Duodenal mucosa (tissue), 2 donors: Measurements from ENCODE around the gene SGTB.

Source experiments
- H3K27ac ChIP-seq: one replicate; pipeline ENCODE4 v1.7.0; 2013; ENCODE audit warnings: low read depth, low read length
- H3K27me3 ChIP-seq, 2 donors: one replicate each; pipeline ENCODE4 v1.7.0; 2013; ENCODE audit warnings: low read length in 2 of 2, control low read depth in 1 of 2; ENCODE audit not compliant: insufficient read depth in 2 of 2, control insufficient read depth in 1 of 2
- H3K36me3 ChIP-seq, 2 donors: one replicate each; pipeline ENCODE4 v1.7.0; 2013; ENCODE audit warnings: low read length in 2 of 2, control low read depth in 1 of 2; ENCODE audit not compliant: insufficient read depth in 2 of 2, control insufficient read depth in 1 of 2
- H3K4me1 ChIP-seq, 2 donors: one replicate each; pipeline ENCODE4 v1.7.0; 2013; ENCODE audit warnings: low read length in 2 of 2, control low read depth in 1 of 2; ENCODE audit not compliant: insufficient read depth in 2 of 2, control insufficient read depth in 1 of 2
- H3K4me3 ChIP-seq, 2 donors: one replicate each; pipeline ENCODE4 v1.7.0; 2013; ENCODE audit warnings: low read length in 2 of 2, low read depth in 1 of 2
- H3K9ac ChIP-seq, 2 donors: one replicate each; pipeline ENCODE4 v1.7.0; 2013; ENCODE audit warnings: low read length in 2 of 2, low read depth in 1 of 2
- H3K9me3 ChIP-seq, 2 donors: one replicate each; pipeline ENCODE4 v1.7.0; 2013; ENCODE audit warnings: low read length in 2 of 2, control low read depth in 1 of 2; ENCODE audit not compliant: control insufficient read depth in 1 of 2

The SGTB gene

DNA sequence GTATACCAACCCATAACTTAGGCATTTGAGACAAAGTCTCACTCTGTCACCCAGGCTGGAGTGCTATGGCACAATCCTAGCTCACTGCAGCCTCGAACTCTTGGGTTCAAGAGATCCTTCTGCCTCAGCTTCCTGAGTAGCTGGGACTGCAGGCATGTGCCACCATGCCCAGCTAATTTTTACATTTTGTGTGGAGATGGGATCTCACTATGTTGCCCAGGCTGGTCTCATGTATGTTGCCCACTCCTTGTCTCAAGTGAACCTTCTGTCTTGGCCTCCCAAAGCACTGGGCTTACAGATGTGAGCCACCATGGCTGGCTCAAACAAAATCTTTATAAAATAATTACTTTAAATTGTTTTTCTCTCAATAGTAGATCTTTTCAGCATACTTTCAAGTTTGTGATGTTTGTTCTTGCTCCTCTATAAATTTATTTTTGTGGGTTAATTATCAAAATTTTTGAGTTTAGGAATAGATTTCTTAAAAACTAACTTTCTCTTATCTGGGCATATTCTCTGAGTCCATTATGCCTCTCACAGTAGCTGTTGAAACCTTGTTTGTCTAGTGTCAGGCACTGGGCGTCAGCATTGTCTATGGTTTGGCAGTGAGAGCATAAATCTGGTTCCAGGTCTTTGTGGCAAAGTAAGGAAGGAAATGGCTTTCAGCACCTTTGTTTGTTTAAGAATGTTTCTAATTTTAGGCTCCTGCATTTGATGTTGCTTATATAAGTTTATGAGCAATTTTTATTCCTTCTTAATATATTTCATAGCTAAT is 38.8 kb upstream of the SGTB start:
- no peak overlapping the region for H3K27ac ChIP-seq
- H3K9ac ChIP-seq, result no peak overlapping the region
- H3K4me1 ChIP-seq, result no peaks in the 10 kb centered on the region
- no peaks in the 10 kb centered on the region for H3K27me3 ChIP-seq
- no peak overlapping the region for H3K4me3 ChIP-seq
- no peaks in the 10 kb centered on the region for H3K9me3 ChIP-seq
- H3K36me3 ChIP-seq, result no peaks in the 10 kb centered on the region

- H3K36me3 ChIP-seq, result no peaks in the 10 kb centered on the region
- H3K27me3 ChIP-seq, result no peaks in the 10 kb centered on the region
- H3K4me1 ChIP-seq, result no peaks in the 10 kb centered on the region
- no peak overlapping the region for H3K27ac ChIP-seq
- H3K4me3 ChIP-seq, result no peak overlapping the region
- no peaks in the 10 kb centered on the region for H3K9me3 ChIP-seq
- H3K9ac ChIP-seq, result no peak overlapping the region
These were observed 36.7 kb upstream of the SGTB start for GRCh38 chr5:65758546-65759144.

DNA sequence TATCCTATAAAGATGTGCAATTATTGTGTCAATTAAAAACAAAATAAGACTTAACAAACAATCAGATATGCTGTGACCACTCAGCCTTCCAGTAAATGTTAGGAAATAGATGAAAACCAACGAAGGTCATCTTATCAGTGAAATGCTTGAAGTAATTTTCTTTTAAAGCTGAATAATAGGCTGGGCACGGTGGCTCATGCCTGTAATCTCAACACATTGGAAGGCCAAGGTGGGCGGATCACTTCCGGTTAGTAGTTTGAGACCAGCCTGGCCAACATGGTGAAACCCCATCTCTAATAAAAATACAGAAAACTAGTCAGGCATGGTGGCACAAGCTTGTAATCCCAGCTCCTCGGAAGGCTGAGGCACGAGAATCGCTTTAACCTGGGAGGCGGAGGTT is 31.3 kb upstream of the SGTB start:
- Histone ChIP-seq H3K27ac (no peak overlapping the region), H3K4me3 (no peak overlapping the region), H3K36me3 (no peaks in the 10 kb centered on the region), H3K4me1 (no peaks in the 10 kb centered on the region), H3K9me3 (no peaks in the 10 kb centered on the region), H3K9ac (no peak overlapping the region), H3K27me3 (no peaks in the 10 kb centered on the region)

DNA sequence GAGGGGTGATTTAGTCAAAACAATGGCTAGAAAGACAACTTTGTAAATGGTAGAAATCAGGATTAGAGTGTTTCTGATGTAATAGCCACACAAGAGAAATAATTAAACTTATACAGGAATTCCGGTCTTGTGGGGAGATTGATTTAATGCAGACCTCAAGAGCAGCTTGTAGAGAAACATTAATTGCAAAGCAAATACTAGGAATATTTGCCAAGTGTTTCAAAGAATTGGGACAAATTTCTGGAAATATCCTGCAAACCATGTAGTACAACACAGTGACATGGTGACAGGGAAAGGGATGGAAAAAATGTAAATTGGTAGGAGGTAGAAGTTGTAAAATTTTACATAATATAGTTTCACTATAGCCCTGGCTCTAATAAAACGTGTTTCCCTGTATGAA is 29.0 kb upstream of the SGTB start:
- Histone ChIP-seq H3K4me1 (no peaks in the 10 kb centered on the region), H3K4me3 (no peak overlapping the region), H3K9ac (no peak overlapping the region), H3K36me3 (no peaks in the 10 kb centered on the region), H3K27me3 (no peaks in the 10 kb centered on the region), H3K27ac (no peak overlapping the region), H3K9me3 (no peaks in the 10 kb centered on the region)

- Histone ChIP-seq H3K4me3 (no peak overlapping the region), H3K27me3 (no peaks in the 10 kb centered on the region), H3K9ac (no peak overlapping the region), H3K9me3 (no peaks in the 10 kb centered on the region), H3K36me3 (no peaks in the 10 kb centered on the region), H3K4me1 (no peaks in the 10 kb centered on the region), H3K27ac (no peak overlapping the region)
These were observed 28.0 kb upstream of the SGTB start for GRCh38 chr5:65749956-65750355.

DNA sequence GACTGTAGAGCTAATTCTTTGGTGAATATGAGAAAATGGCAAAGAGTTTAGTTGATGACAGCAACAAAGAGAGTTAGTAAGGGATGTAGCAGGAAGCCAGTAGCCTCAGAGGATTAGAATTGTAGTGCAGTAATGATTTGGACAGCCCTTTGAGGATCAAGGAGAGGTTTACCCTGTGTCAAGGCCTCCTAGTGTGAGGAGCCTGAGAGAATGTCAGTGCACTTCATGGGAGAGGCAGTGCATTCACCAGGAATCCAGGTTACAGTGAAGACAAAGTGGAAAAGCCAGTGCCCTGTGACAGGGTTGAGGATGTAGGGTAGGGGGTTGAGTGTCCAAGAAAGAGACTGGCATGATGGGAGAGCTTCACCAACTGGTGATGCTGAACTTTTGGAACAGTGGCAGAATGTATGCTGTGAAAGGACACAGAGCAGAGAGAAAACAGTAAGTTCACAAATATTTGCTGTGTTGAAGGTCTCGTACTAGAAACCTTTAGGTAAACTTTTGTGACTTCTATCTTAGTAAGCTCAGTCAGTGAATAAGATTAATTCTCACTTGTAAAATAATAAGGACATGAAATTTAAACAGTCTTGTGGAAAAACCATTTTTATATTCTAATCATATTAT is 27.4 kb upstream of the SGTB start:
- Histone ChIP-seq H3K36me3 (no peaks in the 10 kb centered on the region), H3K27ac (no peak overlapping the region), H3K4me1 (no peaks in the 10 kb centered on the region), H3K4me3 (no peak overlapping the region), H3K9me3 (no peaks in the 10 kb centered on the region), H3K9ac (no peak overlapping the region), H3K27me3 (no peaks in the 10 kb centered on the region)

DNA sequence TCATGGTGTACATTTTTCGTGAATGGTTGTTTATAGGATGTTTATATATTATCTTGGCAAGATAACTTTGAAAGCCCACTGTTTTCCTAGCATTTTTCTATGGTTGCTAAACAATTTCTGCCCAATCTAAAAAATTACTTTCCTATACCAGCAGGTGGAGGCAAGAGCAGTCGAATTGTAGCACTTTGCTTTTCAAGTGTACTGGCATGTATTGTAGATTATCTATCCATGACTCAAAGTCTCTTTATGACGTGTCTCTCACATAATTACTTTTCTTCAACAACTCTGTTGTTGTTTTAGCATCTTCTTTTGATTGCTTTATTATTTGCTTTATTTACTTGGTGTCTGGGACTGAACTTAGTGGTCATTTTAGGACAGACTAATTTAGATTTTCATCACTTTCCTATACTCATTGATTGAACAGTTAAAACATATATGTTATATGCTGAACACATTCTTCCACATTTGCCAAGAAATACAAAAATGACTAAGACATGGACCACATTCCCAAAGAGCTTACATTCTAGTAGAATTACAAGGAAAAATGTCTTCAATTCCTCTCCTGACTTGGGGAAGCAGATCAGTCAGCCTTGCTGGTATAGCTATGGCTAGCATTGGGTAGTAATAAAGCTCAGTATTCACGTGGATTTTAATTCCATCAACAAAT is 20.8 kb upstream of the SGTB start:
- Histone ChIP-seq H3K4me3 (no peak overlapping the region), H3K4me1 (peaks cover 0 to 3% of the 10 kb centered on the region in 2 donors), H3K36me3 (no peaks in the 10 kb centered on the region), H3K27ac (no peak overlapping the region), H3K9me3 (no peaks in the 10 kb centered on the region), H3K27me3 (no peaks in the 10 kb centered on the region), H3K9ac (no peak overlapping the region)

GRCh38 chr5:65739162-65739561 is 17.3 kb upstream of the SGTB start:
- Histone ChIP-seq H3K4me3 (no peak overlapping the region), H3K9me3 (no peaks in the 10 kb centered on the region), H3K4me1 (peaks cover 0 to 3% of the 10 kb centered on the region in 2 donors), H3K9ac (no peak overlapping the region), H3K27ac (no peak overlapping the region), H3K36me3 (no peaks in the 10 kb centered on the region), H3K27me3 (no peaks in the 10 kb centered on the region)

GRCh38 chr5:65738305-65738704 is 16.4 kb upstream of the SGTB start:
- H3K36me3 ChIP-seq, result no peaks in the 10 kb centered on the region
- H3K27me3 ChIP-seq, result no peaks in the 10 kb centered on the region
- H3K9me3 ChIP-seq, result no peaks in the 10 kb centered on the region
- peaks cover 0 to 3% of the 10 kb centered on the region in 2 donors for H3K4me1 ChIP-seq
- H3K27ac ChIP-seq, result no peak overlapping the region
- no peak overlapping the region for H3K9ac ChIP-seq
- H3K4me3 ChIP-seq, result no peak overlapping the region

- Histone ChIP-seq H3K27ac (no peak overlapping the region), H3K27me3 (no peaks in the 10 kb centered on the region), H3K9me3 (no peaks in the 10 kb centered on the region), H3K9ac (no peak overlapping the region), H3K4me1 (peaks cover 0 to 2% of the 10 kb centered on the region in 2 donors), H3K4me3 (no peak overlapping the region), H3K36me3 (no peaks in the 10 kb centered on the region)
These were observed 15.9 kb upstream of the SGTB start for GRCh38 chr5:65737842-65738241.
